ENCODE measurements around the gene PRPF39. TPM values are rescaled to one million over a fixed set of nuclear protein-coding genes. Genes with fewer than 3 reads are reported as not detected.
A peak's percentile ranks its signal among the peaks of the same experiment; 100 is the strongest.

The PRPF39 gene
- total and polyA plus RNA-seq, 2 of the 13 experiments (the other 11 are each of a cell fraction or from before 2014, with no cell fraction given) = 44.2 to 65.0 TPM

GRCh38 chr14:45057881-45058364, 26.0 kb upstream of the PRPF39 start (continued):
- TF ChIP-seq TFAP4 (IDR thresholded peaks at IDR 0.05; ENCODE audit: borderline replicate concordance, low read depth) = peak; percentile 20; the same call in 1 of the 2 replicates
- TF ChIP-seq ZNF451 (CRISPR knock-in tag; IDR thresholded peaks at IDR 0.05) = no peak
- no peak for TF ChIP-seq NFIB (CRISPR knock-in tag; IDR thresholded peaks at IDR 0.05; ENCODE audit: borderline replicate concordance)
- no peak for TF ChIP-seq DDIT3 (CRISPR knock-in tag; IDR thresholded peaks at IDR 0.05)
- TF ChIP-seq ZNF790 (CRISPR knock-in tag; IDR thresholded peaks at IDR 0.05; ENCODE audit: borderline replicate concordance) = no peak
- TF ChIP-seq ZNF142 (CRISPR knock-in tag; IDR thresholded peaks at IDR 0.05) = no peak
- TF ChIP-seq ZNF557 (CRISPR knock-in tag; IDR thresholded peaks at IDR 0.05) = no peak
- no peak for TF ChIP-seq MAZ (IDR thresholded peaks at IDR 0.05; ENCODE audit: borderline replicate concordance, low read depth, low read length)
- no peak for TF ChIP-seq MAZ (CRISPR knock-in tag; IDR thresholded peaks at IDR 0.05; ENCODE audit: low read depth)
- TF ChIP-seq PREB (CRISPR knock-in tag; IDR thresholded peaks at IDR 0.05) = no peak
- no peak for TF ChIP-seq E2F2 (CRISPR knock-in tag; IDR thresholded peaks at IDR 0.05; ENCODE audit: borderline replicate concordance)
- no peak; the same call in 1 of the 2 replicates for TF ChIP-seq RFX3 (CRISPR knock-in tag; IDR thresholded peaks at IDR 0.05)
- TF ChIP-seq RFX5 (IDR thresholded peaks at IDR 0.05; ENCODE audit: low read depth, low read length) = no peak
- TF ChIP-seq JDP2 (CRISPR knock-in tag; IDR thresholded peaks at IDR 0.05; ENCODE audit: borderline replicate concordance) = no peak
- no peak for TF ChIP-seq ZNF552 (CRISPR knock-in tag; IDR thresholded peaks at IDR 0.05; ENCODE audit: borderline replicate concordance)
- TF ChIP-seq PBX3 (CRISPR knock-in tag; IDR thresholded peaks at IDR 0.05; ENCODE audit: borderline replicate concordance) = no peak
- TF ChIP-seq NCOA5 (CRISPR knock-in tag; IDR thresholded peaks at IDR 0.05) = no peak
- TF ChIP-seq ZNF136 (CRISPR knock-in tag; IDR thresholded peaks at IDR 0.05; ENCODE audit: low read depth) = no peak; the same call in 1 of the 2 replicates

Data from HepG2 (cell line).